HG02981 (cell line): ENCODE measurements around the gene SELENOS.

Experiments
- ATAC-seq: cut with Tn5 transposase; IDR thresholded peaks from one replicate; pipeline ENCODE4 v1.9.1; 2021; ENCODE audit warnings: mild to moderate bottlenecking, moderate library complexity; ENCODE audit not compliant: unreplicated experiment

Gene SELENOS

GRCh38 chr15:101251830-101252820 lies 25.2 kb downstream of the SELENOS start, which contains the start of gene CHSY1:
CHSY1 (minus strand) TSS chr15:101252048; CDS start chr15:101251456, 592 bp downstream.
- peak; percentile 63 for ATAC-seq

DNA sequence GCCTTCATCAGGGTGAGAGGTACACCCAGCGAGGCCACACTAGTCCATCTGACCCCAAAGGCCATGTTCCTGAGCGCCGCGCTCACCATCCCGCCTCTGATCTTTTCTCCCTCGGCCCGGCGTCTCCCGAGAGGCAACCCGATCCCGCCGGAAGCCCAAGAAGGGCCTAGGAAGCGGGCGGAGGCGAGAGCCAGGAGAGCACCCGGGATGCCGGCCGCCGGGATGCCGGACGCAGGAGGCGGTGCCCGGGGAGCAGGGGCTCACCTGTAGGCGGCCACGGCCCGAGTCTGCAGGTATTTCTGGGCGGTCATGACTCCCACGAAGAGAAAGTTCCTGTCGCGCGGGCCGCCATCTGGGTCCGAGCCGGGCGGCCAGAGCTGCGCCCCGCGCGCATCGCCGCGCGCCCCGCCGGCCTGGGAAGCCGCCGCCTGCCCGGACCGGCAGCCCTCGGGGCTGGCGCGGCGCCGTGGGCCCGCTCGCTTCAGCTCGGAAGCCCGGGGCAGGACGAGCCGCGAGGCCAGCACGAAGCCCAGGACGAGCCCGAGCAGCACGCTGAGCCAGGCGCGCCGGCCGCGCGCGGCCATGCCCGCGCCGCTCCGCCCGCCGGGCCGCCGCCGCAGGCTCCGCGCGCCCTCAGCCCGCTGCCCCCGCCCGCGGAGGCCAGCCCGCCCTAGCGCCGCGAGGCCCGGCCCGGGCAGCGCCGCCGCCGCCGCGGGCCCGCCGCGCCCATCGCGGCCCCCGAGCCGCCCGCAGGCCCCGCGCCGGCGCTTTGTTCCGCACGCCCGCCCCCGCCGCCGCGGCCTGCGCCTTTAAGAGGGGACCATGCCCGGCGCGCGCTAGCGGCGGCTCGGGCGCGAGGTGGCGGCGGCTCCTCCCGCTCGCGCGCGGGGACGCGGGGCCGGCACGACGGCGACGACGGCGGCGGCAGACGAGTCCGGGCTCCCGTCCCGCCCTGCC lies 26.1 kb downstream of the SELENOS start:
- peak; percentile 42 for ATAC-seq

DNA sequence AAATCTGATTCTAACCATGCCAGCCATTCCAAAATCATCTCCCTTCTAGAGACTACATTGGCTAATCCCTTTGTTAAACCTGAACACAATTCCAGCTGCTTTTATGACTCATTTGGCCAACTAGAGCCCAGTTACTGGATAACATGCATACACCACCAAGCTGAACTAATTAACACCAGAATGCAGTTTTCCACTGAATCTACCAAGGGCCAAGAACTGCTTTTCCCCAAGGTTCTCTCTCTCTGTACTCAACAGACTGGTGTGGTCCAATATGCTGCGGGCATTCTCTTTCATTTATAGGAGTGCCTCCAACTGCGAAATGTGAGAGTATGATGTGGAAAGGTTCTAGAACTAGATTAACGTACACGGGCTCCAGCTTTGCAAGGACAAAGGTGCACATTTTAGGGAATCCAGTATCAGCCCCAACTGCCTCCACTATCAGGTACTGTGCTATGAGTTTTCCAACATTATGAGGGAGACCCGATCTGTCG lies 26.9 kb downstream of the SELENOS start:
- ATAC-seq, result no peak

DNA sequence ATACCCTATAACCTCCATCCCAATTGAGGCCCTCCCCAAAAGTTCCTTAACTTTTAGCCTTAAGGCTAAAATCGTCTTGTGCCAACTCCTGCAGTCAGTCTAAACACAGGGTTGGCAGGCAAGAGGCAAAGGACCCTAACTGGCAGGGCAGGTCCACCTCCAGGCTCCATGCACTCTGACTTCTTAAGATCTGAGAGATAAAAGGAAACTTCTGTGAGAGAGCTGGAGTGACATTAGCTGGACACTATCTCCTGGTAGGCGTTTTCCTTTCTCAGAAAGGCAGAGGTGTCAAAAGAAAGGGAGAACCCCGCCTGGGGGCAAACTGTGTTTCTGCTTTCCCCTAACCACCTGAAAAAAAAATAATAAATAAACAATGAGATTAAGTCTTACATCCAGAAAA lies 29.0 kb downstream of the SELENOS start:
- ATAC-seq, result no peak

GRCh38 chr15:101246824-101247745 lies 30.2 kb downstream of the SELENOS start:
- ATAC-seq, result no peak

GRCh38 chr15:101246391-101246790 lies 30.9 kb downstream of the SELENOS start:
- no peak for ATAC-seq

- ATAC-seq, result no peak
Measured at GRCh38 chr15:101244889-101245668, 32.2 kb downstream of the SELENOS start.

DNA sequence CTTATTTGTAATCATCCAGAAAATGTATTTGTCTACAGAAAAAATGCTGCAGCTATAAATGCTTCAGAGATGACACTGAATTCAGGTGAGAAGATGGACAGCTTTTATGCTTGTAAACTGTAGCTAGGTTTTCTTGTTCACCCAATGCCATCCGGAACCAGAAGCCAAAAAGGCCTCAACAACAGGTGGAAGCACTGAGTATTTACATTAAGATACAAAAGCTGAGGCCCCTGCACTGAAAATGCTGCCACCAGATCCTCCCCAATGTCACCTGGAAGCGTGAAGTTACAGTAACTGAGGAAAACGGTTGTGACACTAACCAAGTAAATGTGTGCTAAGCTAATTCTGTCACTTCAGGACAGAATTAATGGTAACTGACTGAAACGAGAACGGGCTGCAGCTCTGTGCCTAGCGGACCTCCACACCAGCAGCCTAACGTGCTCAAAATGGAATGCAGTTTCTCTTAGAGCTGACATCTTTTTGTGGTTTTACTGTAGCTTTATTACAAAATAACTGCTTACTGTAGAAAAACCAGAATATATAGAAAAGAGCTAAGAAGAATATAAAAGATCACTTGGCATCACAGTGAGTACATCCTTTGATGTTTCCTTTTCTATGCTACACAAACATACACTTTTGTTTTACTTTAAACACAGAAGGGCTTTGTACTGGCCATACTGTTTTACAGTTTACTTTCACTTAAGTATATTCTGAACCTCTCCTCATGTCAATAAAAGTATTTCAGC lies 33.1 kb downstream of the SELENOS start:
- no peak for ATAC-seq

GRCh38 chr15:101243420-101243819 lies 33.9 kb downstream of the SELENOS start:
- ATAC-seq, result no peak

DNA sequence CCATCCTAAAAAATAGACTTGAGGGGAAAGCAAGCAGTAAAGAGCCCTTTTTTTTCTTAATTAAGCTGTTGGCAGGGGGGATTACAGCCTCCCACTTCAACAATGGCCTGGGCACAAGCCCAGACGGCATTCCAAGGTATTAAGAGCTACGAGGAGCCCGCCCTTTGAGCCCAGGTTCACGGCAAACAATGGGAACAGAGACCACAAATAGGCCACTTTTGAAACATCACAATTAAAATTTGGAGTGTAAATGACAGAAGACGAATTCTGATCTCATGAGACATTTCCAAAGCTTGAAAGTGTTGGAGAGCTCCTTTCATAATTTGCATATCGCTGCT lies 34.3 kb downstream of the SELENOS start:
- no peak for ATAC-seq

GRCh38 chr15:101242160-101242998 lies 34.9 kb downstream of the SELENOS start:
- ATAC-seq, result peak; percentile 84

DNA sequence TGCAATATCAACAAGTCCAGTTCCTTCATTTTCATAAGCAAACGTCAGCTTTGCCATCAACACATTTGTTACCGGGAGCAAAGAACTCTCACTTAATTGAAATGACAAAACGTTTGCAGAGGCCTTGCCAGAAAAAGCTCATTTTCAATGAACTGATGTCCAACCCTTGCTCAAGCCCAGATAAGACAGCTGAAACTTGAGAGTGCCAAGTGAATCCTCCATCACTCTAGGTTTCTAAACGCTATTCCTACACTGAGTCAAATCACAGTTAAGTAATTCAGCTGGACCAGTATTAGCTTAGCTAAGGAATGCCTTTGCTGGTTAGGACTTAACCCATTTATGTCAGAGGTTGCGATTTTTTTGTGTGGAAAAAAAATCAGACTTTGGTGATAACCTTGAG lies 36.9 kb downstream of the SELENOS start:
- ATAC-seq, result no peak

DNA sequence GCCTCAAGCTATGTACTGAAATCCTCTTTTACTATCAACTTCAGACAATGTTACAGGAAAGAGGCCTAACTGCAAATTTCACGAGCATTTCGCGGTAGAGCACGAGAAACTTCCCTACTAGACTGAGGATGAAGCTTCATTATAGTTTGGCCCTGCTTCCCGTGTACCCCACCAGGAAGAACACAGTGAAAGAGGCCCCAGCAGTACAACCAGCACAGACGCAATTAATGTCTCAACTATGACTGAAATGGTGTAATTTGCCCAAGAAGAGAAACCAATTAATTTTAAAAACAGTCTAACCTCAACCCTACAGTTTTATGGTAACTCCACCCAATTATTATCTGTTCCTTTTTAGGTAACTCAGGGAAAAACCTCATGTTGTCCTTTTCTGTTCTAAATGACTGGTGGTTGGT lies 37.6 kb downstream of the SELENOS start:
- no peak for ATAC-seq

- ATAC-seq, result no peak
Measured at GRCh38 chr15:101237251-101237650, 40.0 kb downstream of the SELENOS start.

DNA sequence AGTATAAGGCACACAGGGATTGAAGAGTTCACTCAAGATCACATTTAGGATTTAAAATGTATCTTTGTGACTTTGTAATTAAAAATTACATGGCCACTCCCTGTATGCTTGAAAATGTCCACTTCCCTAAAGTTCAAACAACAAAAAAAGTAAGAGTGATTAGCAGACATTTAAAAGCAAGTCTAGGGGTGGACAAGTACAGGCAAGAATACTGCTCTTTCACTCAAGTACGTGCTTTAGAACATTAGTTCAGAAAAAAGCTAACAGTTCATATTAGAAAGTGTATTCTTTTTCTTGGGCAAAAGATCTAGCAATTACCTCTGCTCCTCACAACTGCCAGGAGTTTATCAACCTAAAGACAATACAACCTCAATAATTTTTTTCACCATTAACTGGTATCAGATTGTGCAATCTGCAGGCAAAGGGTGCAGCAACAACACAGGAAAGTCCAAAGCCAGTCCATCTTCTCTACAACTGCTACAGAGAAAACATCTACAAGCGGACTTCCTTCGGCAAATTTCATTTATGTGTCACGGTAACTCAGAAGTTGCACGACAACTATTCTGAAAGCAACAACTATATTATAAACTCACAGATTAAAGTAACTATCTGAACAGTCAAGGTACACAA lies 43.5 kb downstream of the SELENOS start:
- no peak for ATAC-seq

DNA sequence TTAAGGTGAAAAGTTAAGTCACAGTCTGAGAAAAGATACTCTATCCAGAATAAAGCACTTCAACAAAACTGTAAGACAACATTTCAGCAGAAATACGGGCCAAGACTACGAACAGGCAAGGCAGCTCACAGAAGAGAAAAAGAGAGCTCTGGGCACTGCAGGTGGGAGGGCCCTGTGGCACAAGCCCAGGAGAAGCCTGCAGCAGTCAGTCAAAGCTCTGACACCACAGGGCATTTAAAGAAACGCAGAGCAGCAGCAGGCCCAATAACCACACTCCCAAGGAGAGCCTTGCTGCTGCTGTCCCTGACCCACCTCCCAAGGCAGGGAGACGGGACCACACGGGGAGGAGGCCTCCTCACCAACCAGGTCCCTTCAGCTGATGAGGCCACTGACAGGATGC lies 44.6 kb downstream of the SELENOS start:
- ATAC-seq, result no peak

DNA sequence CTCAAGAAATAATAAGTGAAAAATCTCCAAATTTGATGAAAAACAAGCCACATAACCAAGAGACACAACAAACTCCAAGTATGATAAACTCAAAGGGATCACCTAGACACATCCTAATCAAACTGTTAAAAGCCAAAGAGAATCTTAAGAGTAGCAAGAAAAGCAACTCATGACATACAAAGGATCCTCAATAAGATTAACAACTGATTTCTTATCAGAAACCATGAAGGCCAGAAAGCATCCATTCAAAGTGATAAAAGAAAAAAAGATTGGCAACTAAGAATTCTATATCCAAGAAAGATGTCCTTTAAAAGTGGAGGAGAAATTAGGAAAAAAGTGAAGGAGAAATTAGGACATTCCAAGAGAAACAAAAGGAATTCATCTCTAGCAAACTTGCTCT lies 49.0 kb downstream of the SELENOS start:
- ATAC-seq, result no peak
